Measurements from ENCODE around the gene MAD1L1. TPM values are rescaled to one million over a fixed set of nuclear protein-coding genes. Genes with fewer than 3 reads are reported as not detected.

MAD1L1 gene
- total RNA-seq, 1 experiment from 2014 or later, result 103 TPM

Small RNA genes lying within 50 kb of the gene (small RNA-seq; reads per million reads assigned to genes)
- gene MIR4655, result not detected

Other genes starting within 250 kb of the MAD1L1 start
- 46.6 and 48.2 TPM in 2 replicates for gene MRM2, start 9.3 kb upstream of the MAD1L1 start, total RNA-seq (2014; rRNA removed; shearing (Covaris generic))
- gene NUDT1, start 9.3 kb upstream of the MAD1L1 start, total RNA-seq (2014; rRNA removed; shearing (Covaris generic)), result 68.6 and 69.1 TPM in 2 replicates
- gene SNX8, start 81.5 kb upstream of the MAD1L1 start, total RNA-seq (2014; rRNA removed; shearing (Covaris generic)), result 41.7 and 44.0 TPM in 2 replicates
- 430 and 463 TPM in 2 replicates for gene EIF3B, start 121.9 kb upstream of the MAD1L1 start, total RNA-seq (2014; rRNA removed; shearing (Covaris generic))
- gene CHST12, start 170.7 kb upstream of the MAD1L1 start, total RNA-seq (2014; rRNA removed; shearing (Covaris generic)), result 14.5 and 24.7 TPM in 2 replicates
- gene GRIFIN, start 243.5 kb upstream of the MAD1L1 start, total RNA-seq (2014; rRNA removed; shearing (Covaris generic)), result not detected in 2 replicates